Measurements from ENCODE around the gene EPS15. TPM values are rescaled to one million over a fixed set of nuclear protein-coding genes. Genes with fewer than 3 reads are reported as not detected.

EPS15 gene
- total and polyA plus RNA-seq, 9 of the 15 experiments (the other 6 are each of a cell fraction or from before 2014, with no cell fraction given), result 23.1 to 69.0 (median 41.7) TPM

- TF ChIP-seq, protein P1, sequence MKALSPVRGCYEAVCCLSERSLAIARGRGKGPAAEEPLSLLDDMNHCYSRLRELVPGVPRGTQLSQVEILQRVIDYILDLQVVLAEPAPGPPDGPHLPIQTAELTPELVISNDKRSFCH (CRISPR knock-in tag; IDR thresholded peaks at IDR 0.05), result no peak
- TF ChIP-seq, protein P1 (tag; IDR thresholded peaks at IDR 0.05), result no peak
- TF ChIP-seq MECOM (CRISPR knock-in tag; IDR thresholded peaks at IDR 0.05), result no peak
- TF ChIP-seq FOXK1 (CRISPR knock-in tag; IDR thresholded peaks at IDR 0.05; ENCODE audit: borderline replicate concordance), result no peak
- TF ChIP-seq, protein P2, sequence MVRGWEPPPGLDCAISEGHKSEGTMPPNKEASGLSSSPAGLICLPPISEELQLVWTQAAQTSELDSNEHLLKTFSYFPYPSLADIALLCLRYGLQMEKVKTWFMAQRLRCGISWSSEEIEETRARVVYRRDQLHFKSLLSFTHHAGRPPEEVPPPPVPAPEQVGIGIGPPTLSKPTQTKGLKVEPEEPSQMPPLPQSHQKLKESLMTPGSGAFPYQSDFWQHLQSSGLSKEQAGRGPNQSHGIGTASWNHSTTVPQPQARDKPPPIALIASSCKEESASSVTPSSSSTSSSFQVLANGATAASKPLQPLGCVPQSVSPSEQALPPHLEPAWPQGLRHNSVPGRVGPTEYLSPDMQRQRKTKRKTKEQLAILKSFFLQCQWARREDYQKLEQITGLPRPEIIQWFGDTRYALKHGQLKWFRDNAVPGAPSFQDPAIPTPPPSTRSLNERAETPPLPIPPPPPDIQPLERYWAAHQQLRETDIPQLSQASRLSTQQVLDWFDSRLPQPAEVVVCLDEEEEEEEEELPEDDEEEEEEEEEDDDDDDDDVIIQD (CRISPR knock-in tag; IDR thresholded peaks at IDR 0.05), result no peak
- no peak for TF ChIP-seq ZNF507 (tag; conservative IDR thresholded peaks at IDR 0.05)
- TF ChIP-seq, protein P3, sequence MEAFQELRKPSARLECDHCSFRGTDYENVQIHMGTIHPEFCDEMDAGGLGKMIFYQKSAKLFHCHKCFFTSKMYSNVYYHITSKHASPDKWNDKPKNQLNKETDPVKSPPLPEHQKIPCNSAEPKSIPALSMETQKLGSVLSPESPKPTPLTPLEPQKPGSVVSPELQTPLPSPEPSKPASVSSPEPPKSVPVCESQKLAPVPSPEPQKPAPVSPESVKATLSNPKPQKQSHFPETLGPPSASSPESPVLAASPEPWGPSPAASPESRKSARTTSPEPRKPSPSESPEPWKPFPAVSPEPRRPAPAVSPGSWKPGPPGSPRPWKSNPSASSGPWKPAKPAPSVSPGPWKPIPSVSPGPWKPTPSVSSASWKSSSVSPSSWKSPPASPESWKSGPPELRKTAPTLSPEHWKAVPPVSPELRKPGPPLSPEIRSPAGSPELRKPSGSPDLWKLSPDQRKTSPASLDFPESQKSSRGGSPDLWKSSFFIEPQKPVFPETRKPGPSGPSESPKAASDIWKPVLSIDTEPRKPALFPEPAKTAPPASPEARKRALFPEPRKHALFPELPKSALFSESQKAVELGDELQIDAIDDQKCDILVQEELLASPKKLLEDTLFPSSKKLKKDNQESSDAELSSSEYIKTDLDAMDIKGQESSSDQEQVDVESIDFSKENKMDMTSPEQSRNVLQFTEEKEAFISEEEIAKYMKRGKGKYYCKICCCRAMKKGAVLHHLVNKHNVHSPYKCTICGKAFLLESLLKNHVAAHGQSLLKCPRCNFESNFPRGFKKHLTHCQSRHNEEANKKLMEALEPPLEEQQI (IDR thresholded peaks at IDR 0.05), result no peak
- no peak for TF ChIP-seq ZNF212 (CRISPR knock-in tag; IDR thresholded peaks at IDR 0.05)
- no peak; a peak in 1 of 4 replicates for TF ChIP-seq KDM1A (IDR thresholded peaks at IDR 0.05)
- TF ChIP-seq SNIP1 (IDR thresholded peaks at IDR 0.05; ENCODE audit: low read depth), result no peak
- TF ChIP-seq SMARCE1 (IDR thresholded peaks at IDR 0.05), result 0 out of 2 replicates have a peak, but pooled peaks have one; percentile 37
- TF ChIP-seq CBFA2T3 (IDR thresholded peaks at IDR 0.05), result no peak
- TF ChIP-seq, protein P4, sequence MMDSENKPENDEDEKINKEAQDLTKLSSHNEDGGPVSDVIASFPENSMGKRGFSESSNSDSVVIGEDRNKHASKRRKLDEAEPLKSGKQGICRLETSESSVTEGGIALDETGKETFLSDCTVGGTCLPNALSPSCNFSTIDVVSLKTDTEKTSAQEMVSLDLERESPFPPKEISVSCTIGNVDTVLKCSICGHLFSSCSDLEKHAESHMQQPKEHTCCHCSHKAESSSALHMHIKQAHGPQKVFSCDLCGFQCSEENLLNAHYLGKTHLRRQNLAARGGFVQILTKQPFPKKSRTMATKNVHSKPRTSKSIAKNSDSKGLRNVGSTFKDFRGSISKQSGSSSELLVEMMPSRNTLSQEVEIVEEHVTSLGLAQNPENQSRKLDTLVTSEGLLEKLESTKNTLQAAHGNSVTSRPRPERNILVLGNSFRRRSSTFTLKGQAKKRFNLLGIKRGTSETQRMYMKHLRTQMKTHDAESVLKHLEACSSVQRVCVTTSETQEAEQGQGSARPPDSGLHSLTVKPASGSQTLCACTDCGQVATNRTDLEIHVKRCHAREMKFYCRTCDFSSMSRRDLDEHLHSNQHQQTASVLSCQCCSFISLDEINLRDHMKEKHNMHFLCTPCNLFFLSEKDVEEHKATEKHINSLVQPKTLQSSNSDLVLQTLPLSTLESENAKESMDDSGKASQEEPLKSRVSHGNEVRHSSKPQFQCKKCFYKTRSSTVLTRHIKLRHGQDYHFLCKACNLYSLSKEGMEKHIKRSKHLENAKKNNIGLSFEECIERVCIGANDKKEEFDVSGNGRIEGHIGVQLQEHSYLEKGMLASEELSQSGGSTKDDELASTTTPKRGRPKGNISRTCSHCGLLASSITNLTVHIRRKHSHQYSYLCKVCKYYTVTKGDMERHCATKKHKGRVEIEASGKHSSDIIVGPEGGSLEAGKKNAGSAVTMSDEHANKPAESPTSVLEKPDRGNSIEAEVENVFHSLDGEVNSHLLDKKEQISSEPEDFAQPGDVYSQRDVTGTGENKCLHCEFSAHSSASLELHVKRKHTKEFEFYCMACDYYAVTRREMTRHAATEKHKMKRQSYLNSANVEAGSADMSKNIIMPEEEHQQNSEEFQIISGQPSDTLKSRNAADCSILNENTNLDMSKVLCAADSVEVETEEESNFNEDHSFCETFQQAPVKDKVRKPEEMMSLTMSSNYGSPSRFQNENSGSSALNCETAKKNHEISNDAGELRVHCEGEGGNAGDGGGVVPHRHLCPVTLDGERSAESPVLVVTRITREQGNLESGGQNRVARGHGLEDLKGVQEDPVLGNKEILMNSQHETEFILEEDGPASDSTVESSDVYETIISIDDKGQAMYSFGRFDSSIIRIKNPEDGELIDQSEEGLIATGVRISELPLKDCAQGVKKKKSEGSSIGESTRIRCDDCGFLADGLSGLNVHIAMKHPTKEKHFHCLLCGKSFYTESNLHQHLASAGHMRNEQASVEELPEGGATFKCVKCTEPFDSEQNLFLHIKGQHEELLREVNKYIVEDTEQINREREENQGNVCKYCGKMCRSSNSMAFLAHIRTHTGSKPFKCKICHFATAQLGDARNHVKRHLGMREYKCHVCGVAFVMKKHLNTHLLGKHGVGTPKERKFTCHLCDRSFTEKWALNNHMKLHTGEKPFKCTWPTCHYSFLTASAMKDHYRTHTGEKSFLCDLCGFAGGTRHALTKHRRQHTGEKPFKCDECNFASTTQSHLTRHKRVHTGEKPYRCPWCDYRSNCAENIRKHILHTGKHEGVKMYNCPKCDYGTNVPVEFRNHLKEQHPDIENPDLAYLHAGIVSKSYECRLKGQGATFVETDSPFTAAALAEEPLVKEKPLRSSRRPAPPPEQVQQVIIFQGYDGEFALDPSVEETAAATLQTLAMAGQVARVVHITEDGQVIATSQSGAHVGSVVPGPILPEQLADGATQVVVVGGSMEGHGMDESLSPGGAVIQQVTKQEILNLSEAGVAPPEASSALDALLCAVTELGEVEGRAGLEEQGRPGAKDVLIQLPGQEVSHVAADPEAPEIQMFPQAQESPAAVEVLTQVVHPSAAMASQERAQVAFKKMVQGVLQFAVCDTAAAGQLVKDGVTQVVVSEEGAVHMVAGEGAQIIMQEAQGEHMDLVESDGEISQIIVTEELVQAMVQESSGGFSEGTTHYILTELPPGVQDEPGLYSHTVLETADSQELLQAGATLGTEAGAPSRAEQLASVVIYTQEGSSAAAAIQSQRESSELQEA (IDR thresholded peaks at IDR 0.05; ENCODE audit: low read depth), result 0 out of 2 replicates have a peak, but pooled peaks have one; percentile 3
- no peak for TF ChIP-seq MLLT1 (IDR thresholded peaks at IDR 0.05)
- no peak for TF ChIP-seq SREBF2 (CRISPR knock-in tag; IDR thresholded peaks at IDR 0.05)
Measured at GRCh38 chr1:51487628-51488027, 31.4 kb downstream of the EPS15 start (continued).

Data from K562 (cell line).